ENCODE data around the gene NAV2.

NAV2 gene

DNA sequence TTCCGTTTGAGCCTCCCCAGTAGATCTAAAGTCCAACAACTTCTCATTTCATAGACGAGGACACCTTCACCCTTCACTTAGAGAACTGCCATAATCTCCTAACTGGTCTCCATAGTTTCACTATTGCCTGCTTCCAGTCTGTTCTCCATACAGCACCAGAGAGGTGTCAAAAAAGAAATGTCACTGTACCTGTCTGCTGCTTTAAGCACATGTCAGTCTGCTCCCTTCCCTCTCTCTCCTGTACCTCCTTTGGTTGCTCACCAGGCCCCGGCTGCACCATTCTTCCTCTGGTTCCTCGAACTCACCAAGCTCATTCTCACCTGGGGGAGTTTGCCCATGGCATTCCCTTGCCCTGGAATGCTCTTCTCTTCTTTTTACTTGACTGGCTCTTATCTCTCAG is 75.8 kb downstream of the NAV2 start:
- no peak for DNase-seq

GRCh38 chr11:19789245-19789644 is 76.6 kb downstream of the NAV2 start:
- no peak for DNase-seq

- no peak for DNase-seq
Measured at GRCh38 chr11:19789835-19790710, 77.4 kb downstream of the NAV2 start.

DNA sequence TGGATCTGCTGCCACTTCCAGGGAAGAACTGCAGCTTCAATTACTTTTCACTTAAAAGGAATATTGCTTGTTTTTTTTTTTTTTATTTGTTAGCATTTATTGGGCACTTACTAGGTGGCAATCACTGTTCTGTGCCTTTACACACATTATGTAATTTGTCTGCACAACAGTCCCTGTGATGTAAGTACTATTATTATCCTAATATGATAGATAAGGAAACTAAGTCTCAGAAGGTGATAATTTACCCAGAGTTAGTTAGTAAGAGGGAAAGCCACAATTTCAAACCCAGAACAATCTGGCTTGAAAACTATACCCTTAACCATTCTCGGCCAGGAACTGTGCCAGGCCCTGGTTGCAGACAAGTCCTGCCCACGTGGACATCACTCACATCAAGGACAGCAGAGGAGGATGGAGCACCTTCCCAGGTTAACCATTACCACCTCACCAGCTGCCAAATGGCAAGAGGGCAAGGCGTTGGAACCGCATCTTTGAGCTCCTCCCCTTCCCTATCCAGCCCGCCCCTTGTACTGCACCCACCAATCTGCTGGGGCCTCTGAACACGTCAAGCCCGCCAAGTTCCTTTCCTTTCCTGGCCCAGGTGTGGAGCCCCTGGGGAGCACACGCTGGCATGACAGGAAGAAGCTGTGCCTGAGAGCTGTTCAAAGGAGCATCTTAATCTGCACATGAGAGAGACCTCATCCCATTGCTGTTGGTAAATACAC is 78.4 kb downstream of the NAV2 start:
- no peak for DNase-seq

GRCh38 chr11:19792510-19792909 is 79.9 kb downstream of the NAV2 start:
- no peak for DNase-seq

- DNase-seq, result no peak
Measured at GRCh38 chr11:19793326-19793725, 80.7 kb downstream of the NAV2 start.

GRCh38 chr11:19794161-19794560 is 81.5 kb downstream of the NAV2 start:
- no peak for DNase-seq

GRCh38 chr11:19795082-19795481 is 82.4 kb downstream of the NAV2 start:
- DNase-seq, result no peak

DNA sequence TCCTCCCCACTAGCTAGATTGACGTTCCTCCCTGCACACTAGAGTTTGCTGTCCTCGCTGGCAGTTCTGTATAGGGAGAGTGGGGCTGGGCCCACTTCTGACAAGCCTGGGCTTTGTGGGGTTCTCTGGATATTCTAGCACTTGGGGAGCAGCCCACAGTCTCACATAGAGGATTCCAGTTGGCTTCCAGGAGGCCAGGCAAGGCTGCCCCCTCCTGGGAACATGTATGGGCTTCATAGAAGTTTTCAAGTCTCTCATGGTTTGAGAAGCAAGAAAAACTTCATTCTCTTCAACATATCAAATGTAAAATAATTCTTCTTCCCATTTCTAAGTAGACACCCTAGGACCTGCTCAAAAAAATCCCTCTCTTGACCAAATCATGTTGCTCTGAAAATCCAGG is 87.5 kb downstream of the NAV2 start:
- DNase-seq, result no peak

DNA sequence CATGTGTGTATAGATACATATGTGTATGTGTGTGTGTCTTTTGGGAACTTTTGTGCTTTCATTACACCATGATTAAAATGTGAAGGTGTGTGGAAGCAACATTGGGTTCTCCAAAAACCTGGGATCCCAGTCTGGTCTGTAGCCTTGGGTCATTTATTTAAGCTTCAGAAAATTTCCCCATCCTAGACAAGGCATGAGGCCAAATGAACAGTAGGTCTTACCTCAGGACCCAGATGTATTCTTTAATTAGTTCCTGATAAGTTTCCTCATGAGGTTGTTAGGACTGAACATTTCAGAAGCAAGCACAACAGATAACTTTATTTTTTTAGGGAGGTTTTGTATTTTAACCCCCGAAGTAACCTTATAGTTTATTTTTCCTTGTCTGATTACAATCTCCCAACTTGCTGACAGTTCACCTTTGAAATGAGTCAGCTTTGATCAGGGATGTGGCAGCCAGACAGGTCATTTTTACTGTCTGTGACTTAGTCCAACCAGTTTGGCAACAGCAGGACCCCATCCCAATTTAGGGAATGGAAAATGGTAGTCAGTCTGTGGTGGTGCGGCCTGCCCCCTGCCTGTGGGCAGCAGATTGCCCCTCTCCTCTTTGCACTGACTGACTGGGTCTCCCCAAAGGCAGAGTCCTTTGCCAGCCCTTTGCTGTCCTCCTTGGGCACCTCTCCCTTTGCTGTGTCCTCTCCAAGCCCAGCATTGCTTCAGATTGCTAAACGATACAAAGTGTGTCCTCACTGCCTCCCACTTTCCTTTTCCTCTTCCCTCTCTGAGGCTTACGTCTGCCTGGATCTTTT is 88.3 kb downstream of the NAV2 start:
- no peak for DNase-seq

DNA sequence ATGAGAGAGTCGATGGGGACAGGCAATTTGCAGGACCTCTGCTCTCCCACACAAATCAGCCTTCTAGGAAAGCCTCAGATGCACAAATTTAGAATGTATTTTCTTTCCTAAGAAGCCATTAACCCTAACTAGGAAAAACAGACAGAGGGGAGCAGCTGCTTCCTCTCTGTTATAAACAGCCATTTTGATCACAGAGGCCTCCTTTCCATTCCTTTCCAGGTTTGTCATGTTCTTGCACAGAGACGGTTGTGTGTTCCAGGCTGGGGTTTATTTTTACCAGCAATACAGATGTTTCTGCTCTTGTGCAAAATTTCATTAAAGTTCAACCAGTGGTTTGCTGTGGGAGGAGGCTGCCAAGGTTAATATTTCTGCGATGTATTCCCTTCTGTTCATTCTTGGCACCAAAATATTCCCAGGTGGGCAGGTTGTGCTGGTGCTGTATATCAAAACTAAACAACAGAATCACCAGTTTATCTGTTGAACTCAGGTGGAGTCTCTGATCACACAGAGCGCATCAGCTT is 90.2 kb downstream of the NAV2 start:
- DNase-seq, result peak; percentile 1

- DNase-seq, result no peak
Measured at GRCh38 chr11:19803506-19803998, 90.9 kb downstream of the NAV2 start.

- no peak for DNase-seq
Measured at GRCh38 chr11:19805376-19805775, 92.7 kb downstream of the NAV2 start.

GRCh38 chr11:19805827-19806226 is 93.2 kb downstream of the NAV2 start:
- DNase-seq, result no peak

- no peak for DNase-seq
Measured at GRCh38 chr11:19806251-19806650, 93.6 kb downstream of the NAV2 start.

GRCh38 chr11:19808076-19808911 is 95.7 kb downstream of the NAV2 start:
- DNase-seq, result peak; percentile 8

- no peak for DNase-seq
Measured at GRCh38 chr11:19810852-19811251, 98.2 kb downstream of the NAV2 start.

GRCh38 chr11:19811380-19811779 is 98.7 kb downstream of the NAV2 start:
- peak; percentile 48 for DNase-seq

DNA sequence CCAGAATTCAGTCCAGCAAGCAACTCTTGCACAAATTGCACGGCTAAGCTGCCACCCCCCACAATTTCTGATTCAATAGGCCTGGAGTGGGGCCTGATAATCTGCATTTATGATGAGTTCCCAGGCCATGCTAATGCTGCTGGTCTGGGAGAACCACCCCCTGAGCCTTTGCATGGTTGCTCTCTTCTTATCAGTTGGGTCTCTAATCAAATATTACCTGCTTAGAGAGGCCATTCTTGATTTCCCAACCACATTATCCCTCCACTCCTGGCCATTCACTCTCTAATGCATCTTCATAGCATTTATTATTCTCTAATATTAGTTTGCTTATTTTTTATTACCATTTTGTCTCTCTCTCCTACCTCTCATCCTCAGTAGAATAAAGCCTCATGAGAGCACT is 99.5 kb downstream of the NAV2 start:
- no peak for DNase-seq

- DNase-seq, result no peak
Measured at GRCh38 chr11:19812710-19813109, 100.1 kb downstream of the NAV2 start.

DNA sequence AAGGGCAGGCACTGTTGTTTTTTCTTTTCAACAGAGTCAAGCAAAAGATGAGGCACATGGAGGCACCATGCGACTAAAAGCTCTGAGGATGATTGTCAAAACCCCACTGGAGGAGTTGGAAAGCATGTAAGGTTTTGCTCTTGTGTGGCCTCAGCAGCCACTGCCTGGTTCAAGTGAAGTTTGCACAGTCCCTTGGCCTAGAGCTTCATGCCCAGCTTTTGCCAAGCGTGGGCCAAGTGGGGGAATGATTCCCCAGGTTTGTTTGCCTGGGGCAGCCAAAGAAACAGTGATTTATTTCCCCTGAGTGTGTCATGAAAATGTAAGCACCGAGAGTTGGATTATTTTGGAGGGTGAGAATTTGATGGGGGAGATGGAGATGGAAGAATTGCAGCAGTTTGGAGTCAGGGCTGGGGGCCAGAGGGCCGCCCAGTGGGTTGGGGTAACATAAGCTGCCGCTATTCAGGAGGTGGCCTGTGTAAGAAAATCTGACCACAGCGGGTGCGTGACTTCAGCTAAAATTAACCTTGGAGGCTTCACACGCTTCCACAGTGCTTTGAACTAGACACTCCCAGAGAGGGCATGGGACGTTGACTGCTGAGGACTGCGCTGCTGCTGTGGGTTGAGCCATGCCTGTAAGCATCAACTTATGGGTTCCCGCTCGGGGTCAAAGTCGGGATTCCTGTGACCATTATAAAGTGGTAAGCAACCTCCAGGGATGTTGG is 100.7 kb downstream of the NAV2 start:
- DNase-seq, result no peak

Measured in NCI-H1694 treated with DMSO at 0.1 percent for 48 hours (cell line).